GM23338 (cell line): ENCODE data around the gene TBC1D17. TPM values are rescaled to one million over a fixed set of nuclear protein-coding genes. Genes with fewer than 3 reads are reported as not detected.

ENCODE experiments used
- CREB1 ChIP-seq: fragments of 250-450 bp; sonication (Bioruptor Pico); IDR thresholded peaks from 2 replicates; pipeline ENCODE4 v1.5.0; 2020; ENCODE audit warnings: low read depth, mild to moderate bottlenecking, moderate library complexity
- EZH2 ChIP-seq: fragments of 200-600 bp; sonication (generic); IDR thresholded peaks from one replicate; pipeline ENCODE4 v1.8.0; 2017; ENCODE audit warnings: antibody characterized with exemption, mild to moderate bottlenecking, low read depth; ENCODE audit not compliant: unreplicated experiment
- EZH2phosphoT487 ChIP-seq: fragments of 200-600 bp; sonication (generic); IDR thresholded peaks from one replicate; pipeline ENCODE4 v1.8.1; 2018; ENCODE audit warnings: antibody characterized with exemption; ENCODE audit not compliant: unreplicated experiment
- NANOG ChIP-seq: IDR thresholded peaks from 2 replicates; pipeline ENCODE4 v1.6.1; 2016; ENCODE audit warnings: antibody characterized with exemption, borderline replicate concordance
- POLR2AphosphoS5 ChIP-seq: IDR thresholded peaks from 2 replicates; pipeline ENCODE4 v1.6.1; 2016; ENCODE audit warnings: antibody characterized with exemption, low read depth
- STAT1 ChIP-seq: IDR thresholded peaks from one replicate; pipeline ENCODE4 v1.6.1; 2016; ENCODE audit warnings: antibody characterized with exemption; ENCODE audit not compliant: unreplicated experiment
- ZNF114 ChIP-seq: fragments of 250-450 bp; sonication (Bioruptor Pico); IDR thresholded peaks from 2 replicates; pipeline ENCODE4 v1.5.0; 2020; ENCODE audit warnings: mild to moderate bottlenecking, moderate library complexity
- ZNF331 ChIP-seq: fragments of 250-450 bp; sonication (Bioruptor Pico); IDR thresholded peaks from 2 replicates; pipeline ENCODE4 v1.5.0; 2020; ENCODE audit warnings: low read depth, mild to moderate bottlenecking, moderate library complexity
- polyA plus RNA-seq: library from polyadenylated mRNA; unstranded; fragments of >200 nt; fragmentation: Nextera tagmentation; extraction: Ambion mirVana; gene quantifications from 2 replicates; pipeline ENCODE4 v1.2.1, GENCODE V29; 2016
- total RNA-seq: library from RNA; depleted of rRNA; stranded (reverse); fragments of >200 nt; shearing (Covaris generic); gene quantifications from 2 replicates; pipeline ENCODE4 v1.2.3, GENCODE V29; 2014
- TF ChIP-seq, protein P1 (sequence below): fragments of 250-450 bp; sonication (Bioruptor Pico); IDR thresholded peaks from 2 replicates; pipeline ENCODE4 v1.5.0; 2020; ENCODE audit warnings: mild to moderate bottlenecking, moderate library complexity
- TF ChIP-seq, protein P2 (sequence below): IDR thresholded peaks from 2 replicates; pipeline ENCODE4 v1.6.1; 2016; ENCODE audit warnings: antibody characterized with exemption

Gene TBC1D17
- total and polyA plus RNA-seq, 2 experiments from 2014 or later, result 19.3 to 43.1 TPM

DNA sequence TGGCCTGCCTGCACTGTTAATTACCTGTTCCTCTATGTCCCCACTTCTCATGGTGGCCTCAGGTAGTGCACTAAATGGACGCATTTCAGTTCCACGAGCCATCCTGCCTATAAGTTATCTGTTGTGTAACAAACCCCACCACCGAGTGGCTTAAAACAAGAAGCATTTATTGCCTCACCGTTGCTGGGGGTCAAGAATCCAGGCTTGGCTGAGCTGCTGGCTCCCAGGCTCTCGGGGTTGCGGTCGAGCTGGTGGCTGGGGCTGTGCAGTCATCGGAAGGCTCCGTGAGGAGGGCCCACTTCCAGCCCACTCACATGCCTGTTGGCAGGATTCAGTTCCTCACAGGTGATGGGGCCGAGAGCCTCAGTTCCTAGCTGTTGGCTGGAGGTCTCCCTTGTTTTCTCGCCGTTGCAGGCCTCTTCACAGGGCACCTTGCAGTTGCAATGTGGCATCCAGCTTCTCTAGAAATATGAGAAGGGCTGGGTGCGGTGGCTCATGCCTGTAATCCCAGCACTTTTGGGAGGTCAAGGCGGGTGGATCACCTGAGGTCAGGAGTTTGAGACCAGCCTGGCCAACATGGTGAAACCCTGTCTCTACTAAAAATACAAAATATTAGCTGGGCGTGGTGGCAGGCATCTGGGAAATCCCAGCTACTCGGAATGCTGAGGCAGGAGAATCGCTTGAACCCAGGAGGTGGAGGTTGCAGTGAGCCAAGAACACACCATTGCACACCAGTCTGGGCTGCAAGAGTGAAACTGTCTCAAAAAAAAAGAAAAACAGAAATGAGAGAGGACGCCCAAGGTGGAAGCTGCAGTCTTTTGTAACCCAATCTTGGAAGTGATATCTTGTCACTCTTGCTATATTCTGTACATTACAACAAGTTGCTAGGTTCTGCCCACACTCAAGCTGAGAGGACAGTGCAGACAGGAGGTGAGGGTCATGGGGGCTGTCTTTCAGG lies 33.1 kb upstream of the TBC1D17 start (continued):
- TF ChIP-seq, protein P1, sequence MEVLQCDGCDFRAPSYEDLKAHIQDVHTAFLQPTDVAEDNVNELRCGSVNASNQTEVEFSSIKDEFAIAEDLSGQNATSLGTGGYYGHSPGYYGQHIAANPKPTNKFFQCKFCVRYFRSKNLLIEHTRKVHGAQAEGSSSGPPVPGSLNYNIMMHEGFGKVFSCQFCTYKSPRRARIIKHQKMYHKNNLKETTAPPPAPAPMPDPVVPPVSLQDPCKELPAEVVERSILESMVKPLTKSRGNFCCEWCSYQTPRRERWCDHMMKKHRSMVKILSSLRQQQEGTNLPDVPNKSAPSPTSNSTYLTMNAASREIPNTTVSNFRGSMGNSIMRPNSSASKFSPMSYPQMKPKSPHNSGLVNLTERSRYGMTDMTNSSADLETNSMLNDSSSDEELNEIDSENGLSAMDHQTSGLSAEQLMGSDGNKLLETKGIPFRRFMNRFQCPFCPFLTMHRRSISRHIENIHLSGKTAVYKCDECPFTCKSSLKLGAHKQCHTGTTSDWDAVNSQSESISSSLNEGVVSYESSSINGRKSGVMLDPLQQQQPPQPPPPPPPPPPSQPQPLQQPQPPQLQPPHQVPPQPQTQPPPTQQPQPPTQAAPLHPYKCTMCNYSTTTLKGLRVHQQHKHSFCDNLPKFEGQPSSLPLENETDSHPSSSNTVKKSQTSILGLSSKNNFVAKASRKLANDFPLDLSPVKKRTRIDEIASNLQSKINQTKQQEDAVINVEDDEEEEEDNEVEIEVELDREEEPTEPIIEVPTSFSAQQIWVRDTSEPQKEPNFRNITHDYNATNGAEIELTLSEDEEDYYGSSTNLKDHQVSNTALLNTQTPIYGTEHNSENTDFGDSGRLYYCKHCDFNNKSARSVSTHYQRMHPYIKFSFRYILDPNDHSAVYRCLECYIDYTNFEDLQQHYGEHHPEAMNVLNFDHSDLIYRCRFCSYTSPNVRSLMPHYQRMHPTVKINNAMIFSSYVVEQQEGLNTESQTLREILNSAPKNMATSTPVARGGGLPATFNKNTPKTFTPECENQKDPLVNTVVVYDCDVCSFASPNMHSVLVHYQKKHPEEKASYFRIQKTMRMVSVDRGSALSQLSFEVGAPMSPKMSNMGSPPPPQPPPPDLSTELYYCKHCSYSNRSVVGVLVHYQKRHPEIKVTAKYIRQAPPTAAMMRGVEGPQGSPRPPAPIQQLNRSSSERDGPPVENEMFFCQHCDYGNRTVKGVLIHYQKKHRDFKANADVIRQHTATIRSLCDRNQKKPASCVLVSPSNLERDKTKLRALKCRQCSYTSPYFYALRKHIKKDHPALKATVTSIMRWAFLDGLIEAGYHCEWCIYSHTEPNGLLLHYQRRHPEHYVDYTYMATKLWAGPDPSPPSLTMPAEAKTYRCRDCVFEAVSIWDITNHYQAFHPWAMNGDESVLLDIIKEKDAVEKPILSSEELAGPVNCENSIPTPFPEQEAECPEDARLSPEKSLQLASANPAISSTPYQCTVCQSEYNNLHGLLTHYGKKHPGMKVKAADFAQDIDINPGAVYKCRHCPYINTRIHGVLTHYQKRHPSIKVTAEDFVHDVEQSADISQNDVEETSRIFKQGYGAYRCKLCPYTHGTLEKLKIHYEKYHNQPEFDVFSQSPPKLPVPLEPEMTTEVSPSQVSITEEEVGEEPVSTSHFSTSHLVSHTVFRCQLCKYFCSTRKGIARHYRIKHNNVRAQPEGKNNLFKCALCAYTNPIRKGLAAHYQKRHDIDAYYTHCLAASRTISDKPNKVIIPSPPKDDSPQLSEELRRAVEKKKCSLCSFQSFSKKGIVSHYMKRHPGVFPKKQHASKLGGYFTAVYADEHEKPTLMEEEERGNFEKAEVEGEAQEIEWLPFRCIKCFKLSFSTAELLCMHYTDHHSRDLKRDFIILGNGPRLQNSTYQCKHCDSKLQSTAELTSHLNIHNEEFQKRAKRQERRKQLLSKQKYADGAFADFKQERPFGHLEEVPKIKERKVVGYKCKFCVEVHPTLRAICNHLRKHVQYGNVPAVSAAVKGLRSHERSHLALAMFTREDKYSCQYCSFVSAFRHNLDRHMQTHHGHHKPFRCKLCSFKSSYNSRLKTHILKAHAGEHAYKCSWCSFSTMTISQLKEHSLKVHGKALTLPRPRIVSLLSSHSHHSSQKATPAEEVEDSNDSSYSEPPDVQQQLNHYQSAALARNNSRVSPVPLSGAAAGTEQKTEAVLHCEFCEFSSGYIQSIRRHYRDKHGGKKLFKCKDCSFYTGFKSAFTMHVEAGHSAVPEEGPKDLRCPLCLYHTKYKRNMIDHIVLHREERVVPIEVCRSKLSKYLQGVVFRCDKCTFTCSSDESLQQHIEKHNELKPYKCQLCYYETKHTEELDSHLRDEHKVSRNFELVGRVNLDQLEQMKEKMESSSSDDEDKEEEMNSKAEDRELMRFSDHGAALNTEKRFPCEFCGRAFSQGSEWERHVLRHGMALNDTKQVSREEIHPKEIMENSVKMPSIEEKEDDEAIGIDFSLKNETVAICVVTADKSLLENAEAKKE (CRISPR knock-in tag), result no peak
- no peak for TF ChIP-seq EZH2
- TF ChIP-seq CREB1, result no peak
- TF ChIP-seq STAT1, result no peak
- TF ChIP-seq, protein P2, sequence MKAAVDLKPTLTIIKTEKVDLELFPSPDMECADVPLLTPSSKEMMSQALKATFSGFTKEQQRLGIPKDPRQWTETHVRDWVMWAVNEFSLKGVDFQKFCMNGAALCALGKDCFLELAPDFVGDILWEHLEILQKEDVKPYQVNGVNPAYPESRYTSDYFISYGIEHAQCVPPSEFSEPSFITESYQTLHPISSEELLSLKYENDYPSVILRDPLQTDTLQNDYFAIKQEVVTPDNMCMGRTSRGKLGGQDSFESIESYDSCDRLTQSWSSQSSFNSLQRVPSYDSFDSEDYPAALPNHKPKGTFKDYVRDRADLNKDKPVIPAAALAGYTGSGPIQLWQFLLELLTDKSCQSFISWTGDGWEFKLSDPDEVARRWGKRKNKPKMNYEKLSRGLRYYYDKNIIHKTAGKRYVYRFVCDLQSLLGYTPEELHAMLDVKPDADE, result no peak
- no peak for TF ChIP-seq EZH2phosphoT487
- TF ChIP-seq NANOG, result no peak
- no peak for TF ChIP-seq POLR2AphosphoS5
- TF ChIP-seq ZNF114 (CRISPR knock-in tag), result no peak
- no peak for TF ChIP-seq ZNF331 (CRISPR knock-in tag)
